IMR-90 (cell line): Measurements from ENCODE around the gene KLF2. TPM values are rescaled to one million over a fixed set of nuclear protein-coding genes. Genes with fewer than 3 reads are reported as not detected.

Experiments
- ATAC-seq: fragments of 200-7000 bp; cut with Tn5 transposase; 2 replicates; pipeline ENCODE4 v1.9.1; 2020; ENCODE audit warnings: low read depth, mild to moderate bottlenecking, moderate library complexity
- BruUV-seq: library from RNA; stranded (reverse); fragments of 400-500 nt; replicated peaks from 2 replicates; lab custom pipeline; 2021; lab: Mats Ljungman, UMichigan
- CTCF ChIA-PET: fragments of 300-600 bp; formaldehyde crosslinking; extraction: SDS; loops from one replicate; lab custom pipeline; 2021; ENCODE audit warnings: antibody characterized with exemption; lab: Yijun Ruan, JAX
- POLR2A ChIA-PET: fragments of 300-600 bp; sonication (Branson Sonifier 250); formaldehyde crosslinking; loops from one replicate; lab custom pipeline; 2022; ENCODE audit warnings: antibody characterized with exemption; ENCODE audit not compliant: unreplicated experiment; lab: Charles Lee
- DNase-seq: peaks from one replicate; pipeline ENCODE4 v3.0.0; 2013
- H2AFZ ChIP-seq: replicated peaks from 2 replicates; pipeline ENCODE3; 2013; ENCODE audit warnings: low read length, mild to moderate bottlenecking; ENCODE audit not compliant: poor library complexity
- H2AK5ac ChIP-seq: 2 replicates; pipeline ENCODE4 v1.6.1; 2013; ENCODE audit warnings: low read depth, low read length, inconsistent platforms
- H2AK9ac ChIP-seq: replicated peaks from 2 replicates; pipeline ENCODE3; 2013; ENCODE audit warnings: mild to moderate bottlenecking, low read depth, low read length, moderate library complexity; ENCODE audit not compliant: poor library complexity
- H2BK120ac ChIP-seq: 2 replicates; pipeline ENCODE4 v1.6.1; 2013; ENCODE audit warnings: low read depth, low read length, inconsistent platforms
- H2BK15ac ChIP-seq: 3 replicates; pipeline ENCODE4 v1.6.1; 2013; ENCODE audit warnings: low read depth, low read length, inconsistent platforms
- H2BK20ac ChIP-seq: 2 replicates; pipeline ENCODE4 v1.6.1; 2013; ENCODE audit warnings: low read depth, mild to moderate bottlenecking, inconsistent platforms, low read length, moderate library complexity
- H2BK5ac ChIP-seq: 2 replicates; pipeline ENCODE4 v1.6.1; 2013; ENCODE audit warnings: mild to moderate bottlenecking, low read depth, low read length, inconsistent platforms; ENCODE audit not compliant: poor library complexity, severe bottlenecking
- H3K14ac ChIP-seq: replicated peaks from 2 replicates; pipeline ENCODE4 v1.6.1; 2013; ENCODE audit warnings: low read depth, low read length, inconsistent platforms
- H3K18ac ChIP-seq: 2 replicates; pipeline ENCODE4 v1.6.1; 2013; ENCODE audit warnings: low read depth, low read length, control low read depth
- H3K23ac ChIP-seq: 2 replicates; pipeline ENCODE4 v1.6.1; 2013; ENCODE audit warnings: low read depth, low read length, inconsistent platforms
- H3K27ac ChIP-seq: 2 replicates; pipeline ENCODE4 v1.5.1; 2013; ENCODE audit warnings: mild to moderate bottlenecking, control low read depth, low read length; ENCODE audit not compliant: insufficient read depth
- H3K27me3 ChIP-seq: 2 replicates; pipeline ENCODE4 v1.6.1; 2013; ENCODE audit warnings: low read length; ENCODE audit not compliant: control insufficient read depth, insufficient read depth
- H3K36me3 ChIP-seq: 2 replicates; pipeline ENCODE4 v1.6.1; 2013; ENCODE audit warnings: low read length, mixed read lengths; ENCODE audit not compliant: control insufficient read depth, insufficient read depth
- H3K4ac ChIP-seq: 2 replicates; pipeline ENCODE4 v1.6.1; 2013; ENCODE audit warnings: low read depth, low read length, inconsistent platforms
- H3K4me1 ChIP-seq: 2 replicates; pipeline ENCODE4 v1.6.1; 2013; ENCODE audit warnings: low read length, mixed read lengths; ENCODE audit not compliant: control insufficient read depth, insufficient read depth
- H3K4me2 ChIP-seq: 2 replicates; pipeline ENCODE4 v1.6.1; 2013; ENCODE audit warnings: low read depth, mild to moderate bottlenecking, control low read depth, low read length, moderate library complexity
- H3K4me3 ChIP-seq: 2 replicates; pipeline ENCODE4 v1.5.1; 2013; ENCODE audit warnings: low read depth, mild to moderate bottlenecking, control low read depth, low read length, moderate library complexity; ENCODE audit not compliant: insufficient read depth
- H3K56ac ChIP-seq: 2 replicates; pipeline ENCODE4 v1.6.1; 2013; ENCODE audit warnings: low read length, inconsistent platforms; ENCODE audit not compliant: insufficient read depth; ENCODE audit errors: extremely low read depth
- H3K79me1 ChIP-seq, 2 experiments: 2 replicates each; pipeline ENCODE4 v1.6.1; 2013; ENCODE audit warnings: low read length in 2 of 2, inconsistent platforms in 1 of 2, low read depth in 1 of 2
- H3K9ac ChIP-seq: 2 replicates; pipeline ENCODE4 v1.6.1; 2013; ENCODE audit warnings: low read depth, low read length, control low read depth
- H3K9me1 ChIP-seq: 2 replicates; pipeline ENCODE4 v1.6.1; 2013; ENCODE audit warnings: low read length, inconsistent platforms; ENCODE audit not compliant: insufficient read depth
- H3K9me3 ChIP-seq: 2 replicates; pipeline ENCODE4 v1.6.1; 2013; ENCODE audit warnings: low read length; ENCODE audit not compliant: control insufficient read depth, insufficient read depth
- H4K20me1 ChIP-seq: 2 replicates; pipeline ENCODE4 v1.6.1; 2013; ENCODE audit warnings: low read length, inconsistent platforms; ENCODE audit not compliant: insufficient read depth
- H4K5ac ChIP-seq: 2 replicates; pipeline ENCODE4 v1.6.1; 2013; ENCODE audit warnings: mild to moderate bottlenecking, low read depth, low read length, control low read depth
- H4K8ac ChIP-seq, 2 experiments: 2 replicates each; pipeline ENCODE4 v1.6.1; 2013; ENCODE audit warnings: low read depth in 2 of 2, low read length in 2 of 2, control low read depth in 1 of 2, inconsistent platforms in 1 of 2
- H4K91ac ChIP-seq: 2 replicates; pipeline ENCODE4 v1.6.1; 2013; ENCODE audit warnings: low read depth, low read length, inconsistent platforms; ENCODE audit not compliant: insufficient read depth
- BHLHE40 ChIP-seq: fragments of 150-350 bp; IDR thresholded peaks from 2 replicates; pipeline ENCODE4 v1.6.1; 2016; ENCODE audit warnings: mild to moderate bottlenecking, low read depth, low read length
- CEBPB ChIP-seq: IDR thresholded peaks from 2 replicates; pipeline ENCODE4 v1.6.1; 2012; ENCODE audit warnings: low read depth, low read length, improper control_type of control experiment
- CHD1 ChIP-seq: IDR thresholded peaks from 2 replicates; pipeline ENCODE4 v1.6.1; 2012; ENCODE audit warnings: low read depth, low read length, improper control_type of control experiment
- ELK1 ChIP-seq: fragments of 150-350 bp; IDR thresholded peaks from 2 replicates; pipeline ENCODE4 v1.6.1; 2016; ENCODE audit warnings: low read depth, mild to moderate bottlenecking, low read length, moderate library complexity, borderline replicate concordance
- FOS ChIP-seq: fragments of 150-350 bp; IDR thresholded peaks from 2 replicates; pipeline ENCODE4 v1.6.1; 2016; ENCODE audit warnings: low read depth, low read length
- MAZ ChIP-seq: IDR thresholded peaks from 2 replicates; pipeline ENCODE4 v1.6.1; 2012; ENCODE audit warnings: low read depth, mild to moderate bottlenecking, low read length, improper control_type of control experiment, moderate library complexity, borderline replicate concordance
- MXI1 ChIP-seq: IDR thresholded peaks from 2 replicates; pipeline ENCODE4 v1.6.1; 2012; ENCODE audit warnings: low read depth, mild to moderate bottlenecking, low read length, moderate library complexity, borderline replicate concordance
- NFE2L2 ChIP-seq: fragments of 150-350 bp; IDR thresholded peaks from 2 replicates; pipeline ENCODE4 v1.6.1; 2016; ENCODE audit warnings: low read depth, mild to moderate bottlenecking, low read length
- POLR2A ChIP-seq: IDR thresholded peaks from 2 replicates; pipeline ENCODE4 v1.6.1; 2012; ENCODE audit warnings: mild to moderate bottlenecking, low read depth, low read length
- RAD21 ChIP-seq: IDR thresholded peaks from 2 replicates; pipeline ENCODE4 v1.6.1; 2012; ENCODE audit warnings: low read length, improper control_type of control experiment
- RFX5 ChIP-seq: IDR thresholded peaks from 2 replicates; pipeline ENCODE4 v1.8.0; 2012; ENCODE audit warnings: low read depth, mild to moderate bottlenecking, low read length, moderate library complexity
- SMC3 ChIP-seq: fragments of 150-350 bp; IDR thresholded peaks from 2 replicates; pipeline ENCODE4 v1.6.1; 2016; ENCODE audit warnings: low read depth, mild to moderate bottlenecking, antibody characterized with exemption, low read length, moderate library complexity
- WGBS, 2 experiments: methylation state at CpG; one replicate each; pipeline versions ENCODE4 v1.1.5 to v1.1.7; 2013; ENCODE audit warnings: missing lambda C conversion rate in 2 of 2; ENCODE audit not compliant: insufficient read length in 1 of 2; ENCODE audit errors: extremely low coverage in 2 of 2; 5-methylcytosine and 5-hydroxymethylcytosine counted together
- dilution Hi-C: fragments of 300-500 bp; cut with HindIII; formaldehyde crosslinking; loops from one replicate; pipeline ENCODE4 v1.14.3; 2018; ENCODE audit warnings: low sequenced_read_pairs; ENCODE audit not compliant: unreplicated experiment
- in situ Hi-C: fragments of 300-500 bp; cut with MboI; formaldehyde crosslinking; loops from 3 replicates; pipeline ENCODE4 v1.14.3; 2019; ENCODE audit warnings: low sequenced_read_pairs, inconsistent platforms, mixed read lengths
- intact Hi-C: fragments of 100-400 bp; cut with micrococcal nuclease; formaldehyde crosslinking; loops from 2 replicates; pipeline ENCODE4 v1.10.0; 2022
- polyA plus RNA-seq, 3 experiments: library from polyadenylated mRNA; depleted of rRNA; stranded (reverse); fragments of >200 nt; gene quantifications; 2 replicates each; pipeline ENCODE4 v1.2.3, GENCODE V29; 2012; ENCODE audit warnings: low replicate concordance in 1 of 3
- total RNA-seq: library from RNA; depleted of rRNA; stranded (reverse); fragments of >200 nt; gene quantifications from 2 replicates; pipeline ENCODE4 v1.2.3, GENCODE V29; 2012

Gene KLF2
- total and polyA plus RNA-seq, 2 of the 4 experiments (the other 2 are of a cell fraction), result 1.1 to 34.4 TPM

DNA sequence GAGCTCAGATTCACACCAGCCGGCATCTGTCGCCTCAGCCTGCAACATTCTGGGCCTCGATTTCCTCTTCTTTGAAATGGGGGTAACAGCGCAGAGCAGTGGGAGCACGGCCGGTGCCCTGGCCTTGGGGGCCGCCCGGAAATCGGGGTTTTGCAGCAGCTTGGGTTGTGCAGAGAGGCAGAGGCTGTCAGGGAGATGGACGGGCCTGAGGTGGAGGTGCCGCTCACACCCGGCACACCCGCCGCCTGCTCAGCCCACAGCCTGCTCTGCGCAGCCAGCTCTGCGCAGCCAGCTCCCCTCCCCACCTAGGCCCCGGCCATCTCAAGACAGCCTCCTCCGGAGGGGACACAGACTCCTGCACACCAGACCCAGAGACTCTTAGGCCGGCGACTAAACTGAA is 10.6 kb downstream of the KLF2 start:
- no peak overlapping the region for H4K5ac ChIP-seq
- H3K56ac ChIP-seq, result no peak overlapping the region
- no peak overlapping the region for H3K4me3 ChIP-seq
- H4K8ac ChIP-seq, result no peak overlapping the region
- H3K23ac ChIP-seq, result no peak overlapping the region
- H2AFZ ChIP-seq, result no peak overlapping the region
- no TSS peak for BruUV-seq
- H2BK20ac ChIP-seq, result no peak overlapping the region
- H3K27me3 ChIP-seq, result no peaks in the 10 kb centered on the region
- H2BK15ac ChIP-seq, result no peak overlapping the region
- ChIA-PET CTCF (no interaction called here), POLR2A (no interaction called here)
- no peak overlapping the region for H3K27ac ChIP-seq
- no peak overlapping the region for H2AK5ac ChIP-seq
- no peak overlapping the region for H3K9ac ChIP-seq
- no peak overlapping the region for H3K4me2 ChIP-seq
- H2BK120ac ChIP-seq, result peak overlapping the region; percentile 12; the same call in 1 of the 2 replicates
- peak overlapping the region; percentile 22 for H2BK5ac ChIP-seq
- H3K18ac ChIP-seq, result no peak overlapping the region
- peaks cover 13% of the 10 kb centered on the region for H3K9me1 ChIP-seq
- TF ChIP-seq SMC3 (no peak), MAZ (no peak), CHD1 (no peak), BHLHE40 (no peak), ELK1 (no peak), RFX5 (no peak), POLR2A (no peak), CEBPB (no peak), MXI1 (no peak), NFE2L2 (no peak), RAD21 (no peak), FOS (no peak)
- dilution Hi-C loops, result no loop called here
- WGBS, 2 experiments, result 97% methylated on average over 6 of the region's 20 CpGs; no CpG with 5 or more reads in 1 of the 2 experiments
- no peak overlapping the region; the same call in 1 of the 2 replicates for H3K4ac ChIP-seq
- H2AK9ac ChIP-seq, result peak overlapping the region; percentile 81
- no peak for ATAC-seq
- in situ Hi-C loops, result no loop called here
- no peak overlapping the region for H4K91ac ChIP-seq
- intact Hi-C loops, result no loop called here
- peaks cover 18% of the 10 kb centered on the region for H3K4me1 ChIP-seq
- no peaks in the 10 kb centered on the region for H4K20me1 ChIP-seq
- H3K14ac ChIP-seq, result no peak overlapping the region
- no peaks in the 10 kb centered on the region; a peak in 1 of 4 replicates for H3K79me1 ChIP-seq
- H3K36me3 ChIP-seq, result no peaks in the 10 kb centered on the region
- H3K9me3 ChIP-seq, result no peaks in the 10 kb centered on the region
- no peak for DNase-seq
